Measurements from ENCODE around the gene RXRB. TPM values are rescaled to one million over a fixed set of nuclear protein-coding genes. Genes with fewer than 3 reads are reported as not detected.

Gene RXRB
- total and polyA plus RNA-seq, 10 of the 15 experiments (the other 5 are each of a cell fraction or from before 2014, with no cell fraction given): 0.71 to 35.0 (median 20.4) TPM

DNA sequence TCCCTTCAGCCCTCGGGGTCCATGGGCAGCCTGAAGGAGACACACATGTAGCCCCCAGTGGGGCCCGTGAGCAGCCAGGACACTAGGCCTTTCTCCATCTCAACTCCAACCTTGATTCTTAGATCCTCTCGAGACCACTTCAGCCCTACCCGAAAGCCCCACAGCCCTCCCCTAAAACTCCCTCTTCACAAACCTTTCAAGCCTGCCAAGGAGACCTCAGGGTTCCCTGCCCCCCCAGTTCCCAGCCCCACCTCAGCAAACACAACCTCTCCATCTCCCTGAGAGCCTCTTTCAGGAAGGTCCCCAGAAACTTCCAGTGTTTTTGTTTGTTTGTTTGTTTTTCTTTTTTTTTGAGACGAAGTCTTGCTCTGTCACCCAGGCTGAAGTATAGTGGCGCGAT is 19.3 kb downstream of the RXRB start:
- no peaks in the 10 kb centered on the region for H4K20me1 ChIP-seq (ENCODE audit: control insufficient read depth, insufficient read depth)
- ChIA-PET CTCF (no interaction called here), POLR2A (no interaction called here), SMC1A (ENCODE audit: uncharacterized antibody, unreplicated experiment) (no interaction called here), RAD21 (ENCODE audit: unreplicated experiment) (no interaction called here)
- TF ChIP-seq SREBF1 (IDR thresholded peaks at IDR 0.05; ENCODE audit: low read length): no peak
- TF ChIP-seq CHD2 (IDR thresholded peaks at IDR 0.05; ENCODE audit: borderline replicate concordance, low read depth, low read length): no peak
- TF ChIP-seq, protein P1, sequence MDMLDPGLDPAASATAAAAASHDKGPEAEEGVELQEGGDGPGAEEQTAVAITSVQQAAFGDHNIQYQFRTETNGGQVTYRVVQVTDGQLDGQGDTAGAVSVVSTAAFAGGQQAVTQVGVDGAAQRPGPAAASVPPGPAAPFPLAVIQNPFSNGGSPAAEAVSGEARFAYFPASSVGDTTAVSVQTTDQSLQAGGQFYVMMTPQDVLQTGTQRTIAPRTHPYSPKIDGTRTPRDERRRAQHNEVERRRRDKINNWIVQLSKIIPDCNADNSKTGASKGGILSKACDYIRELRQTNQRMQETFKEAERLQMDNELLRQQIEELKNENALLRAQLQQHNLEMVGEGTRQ (IDR thresholded peaks at IDR 0.05; ENCODE audit: borderline replicate concordance, low read depth, low read length): no peak
- TF ChIP-seq, protein P2, sequence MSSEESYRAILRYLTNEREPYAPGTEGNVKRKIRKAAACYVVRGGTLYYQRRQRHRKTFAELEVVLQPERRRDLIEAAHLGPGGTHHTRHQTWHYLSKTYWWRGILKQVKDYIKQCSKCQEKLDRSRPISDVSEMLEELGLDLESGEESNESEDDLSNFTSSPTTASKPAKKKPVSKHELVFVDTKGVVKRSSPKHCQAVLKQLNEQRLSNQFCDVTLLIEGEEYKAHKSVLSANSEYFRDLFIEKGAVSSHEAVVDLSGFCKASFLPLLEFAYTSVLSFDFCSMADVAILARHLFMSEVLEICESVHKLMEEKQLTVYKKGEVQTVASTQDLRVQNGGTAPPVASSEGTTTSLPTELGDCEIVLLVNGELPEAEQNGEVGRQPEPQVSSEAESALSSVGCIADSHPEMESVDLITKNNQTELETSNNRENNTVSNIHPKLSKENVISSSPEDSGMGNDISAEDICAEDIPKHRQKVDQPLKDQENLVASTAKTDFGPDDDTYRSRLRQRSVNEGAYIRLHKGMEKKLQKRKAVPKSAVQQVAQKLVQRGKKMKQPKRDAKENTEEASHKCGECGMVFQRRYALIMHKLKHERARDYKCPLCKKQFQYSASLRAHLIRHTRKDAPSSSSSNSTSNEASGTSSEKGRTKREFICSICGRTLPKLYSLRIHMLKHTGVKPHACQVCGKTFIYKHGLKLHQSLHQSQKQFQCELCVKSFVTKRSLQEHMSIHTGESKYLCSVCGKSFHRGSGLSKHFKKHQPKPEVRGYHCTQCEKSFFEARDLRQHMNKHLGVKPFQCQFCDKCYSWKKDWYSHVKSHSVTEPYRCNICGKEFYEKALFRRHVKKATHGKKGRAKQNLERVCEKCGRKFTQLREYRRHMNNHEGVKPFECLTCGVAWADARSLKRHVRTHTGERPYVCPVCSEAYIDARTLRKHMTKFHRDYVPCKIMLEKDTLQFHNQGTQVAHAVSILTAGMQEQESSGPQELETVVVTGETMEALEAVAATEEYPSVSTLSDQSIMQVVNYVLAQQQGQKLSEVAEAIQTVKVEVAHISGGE (CRISPR knock-in tag; IDR thresholded peaks at IDR 0.05): no peak
- no peak for TF ChIP-seq POLR2AphosphoS5 (IDR thresholded peaks at IDR 0.05; ENCODE audit: low read length)
- no peak for TF ChIP-seq ZNF384 (IDR thresholded peaks at IDR 0.05; ENCODE audit: borderline replicate concordance, low read depth, low read length)
- intact Hi-C loops (cut with micrococcal nuclease; ENCODE audit: unreplicated experiment) (no loop called here), in situ Hi-C loops (cut with MboI) (no loop called here)
- no peaks in the 10 kb centered on the region for H3K36me3 ChIP-seq (ENCODE audit: control insufficient read depth in 2 of 2, insufficient read depth in 2 of 2, low read length in 1 of 2)
- 56% methylated on average over 7 of the region's 7 CpGs for WGBS (ENCODE audit: insufficient coverage, insufficient replicate concordance, low lambda C conversion rate, missing lambda C conversion rate)
- H3K9me3 ChIP-seq (replicated peaks; ENCODE audit: control insufficient read depth, insufficient read depth, low read length): peaks cover 9% of the 10 kb centered on the region
- no peak for FAIRE-seq
- no peak overlapping the region for H3K4me3 ChIP-seq
- H3K4me2 ChIP-seq (ENCODE audit: control insufficient read depth, insufficient read depth): no peak overlapping the region
- H3K27me3 ChIP-seq (replicated peaks in 1 of 2; ENCODE audit: control insufficient read depth in 2 of 2, insufficient read depth in 2 of 2, low read length in 1 of 2): no peaks in the 10 kb centered on the region
- no peak for ATAC-seq
- peaks cover 6% of the 10 kb centered on the region for H3K4me1 ChIP-seq (ENCODE audit: control insufficient read depth, insufficient read depth, low read length)
- H3K79me2 ChIP-seq (ENCODE audit: control insufficient read depth, insufficient read depth, low read length): no peaks in the 10 kb centered on the region
- DNase-seq (ENCODE audit: low read depth, low spot score): no peak
- H3K9ac ChIP-seq (ENCODE audit: control insufficient read depth, insufficient read depth, low read length): no peak overlapping the region
- no peak overlapping the region for H3K27ac ChIP-seq (ENCODE audit: control insufficient read depth, insufficient read depth)
- no peak overlapping the region for H2AFZ ChIP-seq (ENCODE audit: control insufficient read depth, low read depth, low read length)
- no TSS peak for BruUV-seq (replicated peaks)

Data from GM12878 (cell line).